SK-N-SH treated with all-trans-retinoic acid at 6 μM for 48 hours (cell line): ENCODE measurements around the gene DIPK1B.
"Not testable (repeated sequence)": the region's sequence is repeated elsewhere in the genome, so short reads cannot be mapped to it uniquely, and the experiment has no call there.

Experiments
- ATAC-seq: fragments of 200-7000 bp; cut with Tn5 transposase; 3 replicates; pipeline ENCODE4 v1.9.1; 2020; ENCODE audit warnings: mild to moderate bottlenecking, moderate library complexity
- BACH2 ChIP-seq: fragments of 250-450 bp; sonication (Bioruptor Pico); IDR thresholded peaks from 2 replicates; pipeline ENCODE4 v1.9.0; 2021; ENCODE audit warnings: mild to moderate bottlenecking, borderline replicate concordance
- CREB5 ChIP-seq: fragments of 250-450 bp; sonication (Bioruptor Pico); IDR thresholded peaks from 2 replicates; pipeline ENCODE4 v1.5.1; 2020; ENCODE audit warnings: low read depth, mild to moderate bottlenecking, moderate library complexity
- CSDC2 ChIP-seq: fragments of 250-450 bp; sonication (Bioruptor Pico); IDR thresholded peaks from 2 replicates; pipeline ENCODE4 v1.5.0; 2020; ENCODE audit warnings: mild to moderate bottlenecking, moderate library complexity
- ESRRG ChIP-seq: fragments of 250-450 bp; sonication (Bioruptor Pico); IDR thresholded peaks from 2 replicates; pipeline ENCODE4 v1.6.1; 2021; ENCODE audit warnings: mild to moderate bottlenecking
- ISL1 ChIP-seq: fragments of 250-450 bp; sonication (Bioruptor Pico); IDR thresholded peaks from 2 replicates; pipeline ENCODE4 v2.1.2; 2022; ENCODE audit warnings: mild to moderate bottlenecking, moderate library complexity
- OSR1 ChIP-seq: fragments of 250-450 bp; sonication (Bioruptor Pico); IDR thresholded peaks from 2 replicates; pipeline ENCODE4 v1.8.0; 2022; ENCODE audit warnings: moderate library complexity, mild to moderate bottlenecking, inconsistent platforms
- PATZ1 ChIP-seq: fragments of 250-450 bp; sonication (Bioruptor Pico); IDR thresholded peaks from 2 replicates; pipeline ENCODE4 v1.8.0; 2020; ENCODE audit warnings: mild to moderate bottlenecking, moderate library complexity, borderline replicate concordance
- POU6F1 ChIP-seq: fragments of 250-450 bp; sonication (Bioruptor Pico); IDR thresholded peaks from 2 replicates; pipeline ENCODE4 v1.8.0; 2021; ENCODE audit warnings: low read depth, mild to moderate bottlenecking, moderate library complexity, borderline replicate concordance
- PPARA ChIP-seq: fragments of 250-450 bp; sonication (Bioruptor Pico); IDR thresholded peaks from 2 replicates; pipeline ENCODE4 v1.5.0; 2020; ENCODE audit warnings: mild to moderate bottlenecking, borderline replicate concordance
- SNAI2 ChIP-seq: fragments of 250-450 bp; sonication (Bioruptor Pico); IDR thresholded peaks from 2 replicates; pipeline ENCODE4 v1.5.0; 2020; ENCODE audit warnings: mild to moderate bottlenecking, moderate library complexity
- TOX ChIP-seq: fragments of 250-450 bp; sonication (Bioruptor Pico); IDR thresholded peaks from 2 replicates; pipeline ENCODE4 v1.8.0; 2021; ENCODE audit warnings: mild to moderate bottlenecking, moderate library complexity, borderline replicate concordance
- ZFP3 ChIP-seq: fragments of 250-450 bp; sonication (Bioruptor Pico); IDR thresholded peaks from 2 replicates; pipeline ENCODE4 v1.5.0; 2020; ENCODE audit warnings: mild to moderate bottlenecking, moderate library complexity
- ZFP30 ChIP-seq: fragments of 450-650 bp; formaldehyde crosslinking; IDR thresholded peaks from 2 replicates; pipeline ENCODE4 v1.5.0; 2022; ENCODE audit warnings: mild to moderate bottlenecking, moderate library complexity
- ZNF565 ChIP-seq: fragments of 450-650 bp; formaldehyde crosslinking; conservative IDR thresholded peaks from 2 replicates; pipeline ENCODE4 v1.5.0; 2020; ENCODE audit warnings: low read depth, mild to moderate bottlenecking, moderate library complexity
- ZNF70 ChIP-seq: fragments of 450-650 bp; formaldehyde crosslinking; IDR thresholded peaks from 2 replicates; pipeline ENCODE4 v1.5.0; 2020; ENCODE audit warnings: mild to moderate bottlenecking, moderate library complexity
- ZNF8 ChIP-seq: fragments of 450-650 bp; formaldehyde crosslinking; IDR thresholded peaks from 2 replicates; pipeline ENCODE4 v1.5.0; 2020; ENCODE audit warnings: mild to moderate bottlenecking, moderate library complexity

DIPK1B gene

GRCh38 chr9:136766410-136767120 is 54.2 kb downstream of the DIPK1B start:
- ATAC-seq = not testable (repeated sequence)

- TF ChIP-seq TOX (CRISPR knock-in tag) (no peak), POU6F1 (CRISPR knock-in tag) (no peak), CSDC2 (CRISPR knock-in tag) (no peak), ZNF8 (CRISPR knock-in tag) (no peak), SNAI2 (CRISPR knock-in tag) (no peak), PATZ1 (no peak), OSR1 (CRISPR knock-in tag) (no peak), ISL1 (CRISPR knock-in tag) (no peak)
- peak; percentile 90 for ATAC-seq
These were observed 57.4 kb downstream of the DIPK1B start for GRCh38 chr9:136769710-136770191.

- no peak for ATAC-seq
- TF ChIP-seq PATZ1 (no peak), BACH2 (no peak), ZNF8 (CRISPR knock-in tag) (no peak), PPARA (CRISPR knock-in tag) (no peak), ZFP30 (CRISPR knock-in tag) (no peak), ZNF70 (no peak), SNAI2 (CRISPR knock-in tag) (no peak), ESRRG (CRISPR knock-in tag) (no peak), ZFP3 (no peak), ZNF565 (CRISPR knock-in tag) (no peak), ISL1 (CRISPR knock-in tag) (no peak), CREB5 (CRISPR knock-in tag) (no peak), CSDC2 (CRISPR knock-in tag) (no peak), OSR1 (CRISPR knock-in tag) (no peak)
These were observed 59.6 kb downstream of the DIPK1B start for GRCh38 chr9:136771907-136772415.

- ATAC-seq = peak; percentile 86
- TF ChIP-seq ZNF565 (CRISPR knock-in tag) (peak; percentile 99), ZNF70 (no peak)
These were observed 61.1 kb downstream of the DIPK1B start for GRCh38 chr9:136773386-136774044.
